SJSA1 (cell line): Measurements from ENCODE around the gene APC. TPM values are rescaled to one million over a fixed set of nuclear protein-coding genes. Genes with fewer than 3 reads are reported as not detected.
"Not testable (repeated sequence)": the region's sequence is repeated elsewhere in the genome, so short reads cannot be mapped to it uniquely, and the experiment has no call there.

Source experiments
- DNase-seq, 2 experiments: peaks; one replicate each; pipeline ENCODE4 v3.0.0-alpha.2; 2015 to 2020; ENCODE audit warnings: low spot score in 2 of 2, low read depth in 1 of 2
- H3K27ac ChIP-seq: fragments of 250-450 bp; sonication (Bioruptor Pico); 2 replicates; pipeline ENCODE4 v1.5.1; 2020; ENCODE audit warnings: mild to moderate bottlenecking, moderate library complexity
- H3K27me3 ChIP-seq: fragments of 250-450 bp; sonication (Bioruptor Pico); replicated peaks from 2 replicates; pipeline ENCODE4 v1.5.1; 2020; ENCODE audit warnings: mild to moderate bottlenecking, moderate library complexity
- H3K36me3 ChIP-seq: fragments of 250-450 bp; sonication (Bioruptor Pico); 2 replicates; pipeline ENCODE4 v1.5.1; 2020; ENCODE audit warnings: mild to moderate bottlenecking
- H3K4me1 ChIP-seq: fragments of 250-450 bp; sonication (Bioruptor Pico); replicated peaks from 2 replicates; pipeline ENCODE4 v1.6.1; 2021; ENCODE audit warnings: mild to moderate bottlenecking
- H3K4me3 ChIP-seq: fragments of 250-450 bp; sonication (Bioruptor Pico); 2 replicates; pipeline ENCODE4 v1.5.1; 2020; ENCODE audit warnings: mild to moderate bottlenecking
- H3K9me3 ChIP-seq: fragments of 250-450 bp; sonication (Bioruptor Pico); replicated peaks from 2 replicates; pipeline ENCODE4 v1.5.1; 2020; ENCODE audit warnings: mild to moderate bottlenecking
- total RNA-seq: library from RNA; depleted of rRNA; stranded (reverse); fragments of >200 nt; shearing (Covaris generic); gene quantifications from 2 replicates; pipeline ENCODE4 v1.2.3, GENCODE V29; 2014

APC gene
- total RNA-seq, 1 experiment from 2014 or later = 44.7 TPM

DNA sequence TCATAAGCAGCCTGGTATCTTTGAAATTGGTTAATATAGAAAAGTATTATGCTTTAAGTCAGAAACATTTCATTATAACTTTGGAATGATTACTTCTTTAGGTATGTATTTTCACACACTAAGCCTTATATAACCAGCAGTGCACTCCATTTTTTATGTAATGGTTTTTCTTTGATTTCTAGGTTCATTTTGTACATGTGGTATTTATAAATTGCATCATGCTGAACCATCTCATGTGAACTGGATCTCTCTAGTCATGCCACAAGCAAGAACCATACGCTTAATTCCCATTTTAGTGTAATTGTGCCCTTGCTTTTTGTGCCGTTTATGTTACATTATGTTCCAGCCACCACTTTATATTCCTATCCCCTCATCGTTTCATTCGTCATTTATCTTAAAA is 84.8 kb downstream of the APC start:
- H3K9me3 ChIP-seq = no peaks in the 10 kb centered on the region
- H3K27me3 ChIP-seq = no peaks in the 10 kb centered on the region
- H3K36me3 ChIP-seq = peaks cover 34% of the 10 kb centered on the region
- no peak overlapping the region for H3K4me3 ChIP-seq
- no peak for DNase-seq
- H3K27ac ChIP-seq = no peak overlapping the region
- no peaks in the 10 kb centered on the region for H3K4me1 ChIP-seq

DNA sequence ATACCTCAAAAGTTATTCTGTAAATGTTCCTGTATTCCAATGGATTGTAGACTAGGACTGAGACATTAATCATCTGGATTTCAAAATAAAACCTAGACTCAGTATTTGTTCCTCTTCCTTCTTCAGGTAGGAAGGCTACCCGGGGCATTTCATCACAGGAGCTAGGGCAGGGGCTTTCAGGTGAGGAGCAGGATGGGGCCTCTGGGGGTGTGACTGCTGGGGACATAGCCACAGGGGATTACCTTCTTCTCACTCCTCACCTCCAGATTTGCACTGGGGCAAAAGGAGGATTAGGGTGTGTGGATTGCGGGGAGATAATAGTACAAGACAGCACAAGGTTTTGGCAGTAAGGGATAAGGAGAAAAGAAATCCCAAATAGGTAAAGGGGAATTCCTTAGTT is 85.5 kb downstream of the APC start:
- Histone ChIP-seq H3K36me3 (peaks cover 32% of the 10 kb centered on the region), H3K27ac (no peak overlapping the region), H3K4me1 (no peaks in the 10 kb centered on the region), H3K4me3 (no peak overlapping the region), H3K9me3 (no peaks in the 10 kb centered on the region), H3K27me3 (no peaks in the 10 kb centered on the region)
- no peak for DNase-seq

DNA sequence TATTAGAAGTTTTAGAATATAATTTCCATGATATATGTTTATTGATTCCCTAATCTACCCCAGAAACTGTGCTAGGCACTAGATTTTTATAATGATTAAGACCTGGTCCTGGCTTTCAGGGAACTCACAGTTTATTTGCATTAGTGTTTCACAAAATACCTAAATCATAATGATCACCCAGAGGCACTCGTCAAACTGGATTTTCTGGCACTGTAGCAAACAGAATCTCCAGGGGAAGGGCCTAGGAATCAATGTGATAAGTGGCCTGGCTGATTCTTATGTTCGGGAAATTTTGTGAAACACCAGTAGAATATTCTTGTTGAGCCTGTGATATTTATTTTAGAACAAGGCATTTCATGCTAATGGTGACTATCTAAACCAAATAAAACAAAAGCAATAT is 86.0 kb downstream of the APC start:
- H3K9me3 ChIP-seq = no peaks in the 10 kb centered on the region
- H3K4me3 ChIP-seq = no peak overlapping the region
- no peaks in the 10 kb centered on the region for H3K27me3 ChIP-seq
- no peaks in the 10 kb centered on the region for H3K4me1 ChIP-seq
- no peak for DNase-seq
- H3K36me3 ChIP-seq = peaks cover 32% of the 10 kb centered on the region
- no peak overlapping the region for H3K27ac ChIP-seq

- Histone ChIP-seq H3K9me3 (no peaks in the 10 kb centered on the region), H3K4me3 (no peak overlapping the region), H3K27ac (no peak overlapping the region), H3K27me3 (no peaks in the 10 kb centered on the region), H3K36me3 (peaks cover 32% of the 10 kb centered on the region), H3K4me1 (no peaks in the 10 kb centered on the region)
- DNase-seq = no peak
Measured at GRCh38 chr5:112824197-112824596, 86.5 kb downstream of the APC start.

GRCh38 chr5:112830378-112830777 is 92.7 kb downstream of the APC start:
- Histone ChIP-seq H3K36me3 (peaks cover 18% of the 10 kb centered on the region), H3K27me3 (no peaks in the 10 kb centered on the region), H3K9me3 (no peaks in the 10 kb centered on the region), H3K4me1 (no peaks in the 10 kb centered on the region), H3K27ac (no peak overlapping the region), H3K4me3 (no peak overlapping the region)
- no peak for DNase-seq

DNA sequence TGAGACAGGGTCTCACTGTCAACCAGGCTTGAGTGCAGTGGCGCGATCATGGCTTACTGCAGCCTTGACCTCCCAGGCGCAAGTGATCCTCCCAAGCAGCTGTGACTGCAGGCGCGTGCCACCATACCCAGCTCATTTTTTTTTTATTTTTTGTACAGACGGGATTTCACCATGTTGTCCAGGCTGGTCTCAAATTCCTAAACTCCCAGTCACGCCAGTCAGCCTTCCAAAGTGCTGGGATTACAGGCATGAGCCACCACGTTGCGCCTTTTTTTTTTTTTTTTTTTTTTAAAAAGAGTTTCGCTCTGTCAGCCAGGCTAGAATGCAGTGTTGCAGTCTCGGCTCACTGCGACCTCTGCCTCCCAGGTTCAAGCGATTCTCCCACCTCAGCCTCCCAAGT is 96.3 kb downstream of the APC start:
- H3K36me3 ChIP-seq = peaks cover 33% of the 10 kb centered on the region
- no peaks in the 10 kb centered on the region for H3K9me3 ChIP-seq

DNA sequence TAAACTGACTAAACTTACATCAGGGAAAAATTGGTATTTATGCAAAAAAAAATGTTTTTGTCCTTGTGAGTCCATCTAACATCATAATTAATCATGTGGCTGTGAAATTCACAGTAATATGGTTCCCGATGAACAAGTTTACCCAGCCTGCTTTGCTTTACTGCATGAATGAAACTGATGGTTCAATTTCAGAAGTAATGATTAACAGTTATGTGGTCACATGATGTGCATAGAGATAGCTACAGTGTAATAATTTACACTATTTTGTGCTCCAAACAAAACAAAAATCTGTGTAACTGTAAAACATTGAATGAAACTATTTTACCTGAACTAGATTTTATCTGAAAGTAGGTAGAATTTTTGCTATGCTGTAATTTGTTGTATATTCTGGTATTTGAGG is 106.8 kb downstream of the APC start:
- no peak for DNase-seq
- H3K27me3 ChIP-seq = no peaks in the 10 kb centered on the region
- no peaks in the 10 kb centered on the region for H3K4me1 ChIP-seq
- H3K9me3 ChIP-seq = no peaks in the 10 kb centered on the region
- H3K36me3 ChIP-seq = peaks cover 25% of the 10 kb centered on the region
- no peak overlapping the region for H3K27ac ChIP-seq
- no peak overlapping the region for H3K4me3 ChIP-seq

More for the DNA sequence above, 96.3 kb downstream of the APC start:
- DNase-seq = no peak
- H3K27ac ChIP-seq = no peak overlapping the region
- no peak overlapping the region for H3K4me3 ChIP-seq
- no peaks in the 10 kb centered on the region for H3K27me3 ChIP-seq
- no peaks in the 10 kb centered on the region for H3K4me1 ChIP-seq

GRCh38 chr5:112846556-112846955 is 108.9 kb downstream of the APC start:
- no peaks in the 10 kb centered on the region for H3K9me3 ChIP-seq
- no peak overlapping the region for H3K27ac ChIP-seq
- peaks cover 4% of the 10 kb centered on the region for H3K36me3 ChIP-seq
- DNase-seq = no peak
- no peaks in the 10 kb centered on the region for H3K4me1 ChIP-seq
- no peak overlapping the region for H3K4me3 ChIP-seq
- H3K27me3 ChIP-seq = no peaks in the 10 kb centered on the region

GRCh38 chr5:112847306-112847705 is 109.6 kb downstream of the APC start:
- Histone ChIP-seq H3K27ac (no peak overlapping the region), H3K4me1 (no peaks in the 10 kb centered on the region)
- no peak for DNase-seq

GRCh38 chr5:112848116-112848811 is 110.6 kb downstream of the APC start:
- Histone ChIP-seq H3K4me1 (no peaks in the 10 kb centered on the region), H3K36me3 (no peaks in the 10 kb centered on the region), H3K27ac (no peak overlapping the region), H3K9me3 (no peaks in the 10 kb centered on the region), H3K27me3 (no peaks in the 10 kb centered on the region), H3K4me3 (no peak overlapping the region)
- peak in 1 of 2 experiments; percentile 70 for DNase-seq

More at GRCh38 chr5:112847306-112847705, 109.6 kb downstream of the APC start:
- H3K27me3 ChIP-seq = no peaks in the 10 kb centered on the region
- H3K9me3 ChIP-seq = no peaks in the 10 kb centered on the region
- H3K36me3 ChIP-seq = no peaks in the 10 kb centered on the region
- H3K4me3 ChIP-seq = no peak overlapping the region

- Histone ChIP-seq H3K27me3 (no peaks in the 10 kb centered on the region), H3K9me3 (0 out of 2 replicates have a peak, but pooled peaks cover 3% of the 10 kb centered on the region), H3K27ac (no peak overlapping the region), H3K4me1 (no peaks in the 10 kb centered on the region), H3K36me3 (no peaks in the 10 kb centered on the region), H3K4me3 (no peak overlapping the region)
- no peak for DNase-seq
Measured at GRCh38 chr5:112849912-112850311, 112.2 kb downstream of the APC start.

DNA sequence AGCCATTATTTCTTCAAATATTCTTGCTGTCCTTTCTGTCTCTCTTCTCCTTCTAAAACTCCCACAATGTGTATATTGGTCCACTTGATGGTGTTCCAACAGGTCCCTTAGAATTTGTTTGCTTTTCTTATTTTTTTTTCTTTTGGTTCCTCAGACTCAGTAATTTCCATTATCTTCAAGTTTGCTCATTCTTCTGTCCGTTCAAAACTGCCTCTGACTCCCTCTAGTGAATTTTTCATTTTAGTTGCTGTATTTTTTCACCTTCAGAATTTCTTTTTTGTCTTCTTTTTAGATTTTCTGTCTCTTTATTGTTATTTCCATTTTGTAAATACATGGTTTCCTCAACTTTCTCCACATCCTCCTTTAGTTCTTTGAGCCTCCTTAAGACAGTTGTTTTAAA is 117.0 kb downstream of the APC start:
- Histone ChIP-seq H3K27me3 (no peaks in the 10 kb centered on the region), H3K4me1 (no peaks in the 10 kb centered on the region), H3K4me3 (no peak overlapping the region), H3K27ac (no peak overlapping the region), H3K9me3 (0 out of 2 replicates have a peak, but pooled peaks cover 3% of the 10 kb centered on the region), H3K36me3 (no peaks in the 10 kb centered on the region)
- no peak for DNase-seq

DNA sequence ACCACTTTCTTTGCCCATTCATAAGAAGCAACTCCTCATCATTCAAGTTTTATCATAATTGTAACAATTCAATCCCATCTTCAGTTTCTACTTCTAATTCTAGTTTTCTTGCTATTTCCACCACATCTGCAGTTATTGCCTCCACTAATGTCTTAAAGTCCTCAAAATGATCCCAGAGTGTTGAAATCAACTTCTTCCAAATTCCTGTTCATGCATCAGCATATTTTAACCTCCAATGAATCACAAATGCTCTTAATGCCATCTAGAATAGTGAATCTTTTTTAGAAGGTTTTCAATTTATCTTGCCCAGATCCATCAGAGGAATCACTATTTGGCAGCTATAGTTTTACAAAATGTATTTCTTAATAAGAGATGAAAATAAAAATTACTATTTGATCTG is 120.2 kb downstream of the APC start:
- no peak for DNase-seq
- Histone ChIP-seq H3K36me3 (peaks cover 12% of the 10 kb centered on the region), H3K4me1 (peaks cover 12% of the 10 kb centered on the region), H3K27ac (no peak overlapping the region), H3K4me3 (no peak overlapping the region), H3K27me3 (no peaks in the 10 kb centered on the region), H3K9me3 (0 out of 2 replicates have a peak, but pooled peaks cover 3% of the 10 kb centered on the region)

DNA sequence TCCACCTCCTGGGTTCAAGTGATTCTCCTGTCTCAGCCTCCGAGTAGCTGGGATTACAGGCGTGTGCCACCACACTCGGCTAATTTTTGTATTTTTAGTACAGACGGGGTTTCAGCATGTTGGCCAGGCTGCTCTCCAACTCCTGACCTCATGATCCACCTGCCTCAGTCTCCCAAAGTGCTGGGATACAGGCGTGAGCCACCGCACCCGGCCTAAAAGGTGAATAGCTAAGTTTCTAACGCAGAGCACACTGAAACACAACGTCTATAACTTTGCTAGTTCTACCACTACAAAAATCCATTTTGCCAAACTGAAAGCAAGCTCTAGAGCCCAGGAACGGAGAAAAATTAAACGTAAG is 122.9 kb downstream of the APC start:
- peaks cover 17% of the 10 kb centered on the region for H3K4me1 ChIP-seq
- H3K4me3 ChIP-seq = peak overlapping the region; percentile 68
- H3K9me3 ChIP-seq, H3K27me3 ChIP-seq, DNase-seq: not testable (repeated sequence)
- peak overlapping the region; percentile 44 for H3K27ac ChIP-seq
- H3K36me3 ChIP-seq = peaks cover 39% of the 10 kb centered on the region
